Hepatocyte (in vitro differentiated cells): ENCODE data around the gene GRXCR2. TPM values are rescaled to one million over a fixed set of nuclear protein-coding genes. Genes with fewer than 3 reads are reported as not detected.

Source experiments
- DNase-seq: peaks from one replicate; pipeline ENCODE4 v3.0.0-alpha.2; 2016; ENCODE audit warnings: low spot score
- H2AFZ ChIP-seq: fragments of 200-600 bp; sonication (generic); 2 replicates; pipeline ENCODE4 v1.6.0; 2016; ENCODE audit warnings: antibody characterized with exemption, mild to moderate bottlenecking
- H3K27ac ChIP-seq: fragments of 200-600 bp; sonication (generic); 2 replicates; pipeline ENCODE4 v1.5.1; 2016; ENCODE audit warnings: mild to moderate bottlenecking
- H3K27me3 ChIP-seq: fragments of 200-600 bp; sonication (generic); 2 replicates; pipeline ENCODE4 v1.6.1; 2016
- H3K36me3 ChIP-seq: fragments of 200-600 bp; sonication (generic); replicated peaks from 2 replicates; pipeline ENCODE4 v1.5.1; 2016; ENCODE audit warnings: low read depth; ENCODE audit not compliant: insufficient read depth
- H3K4me1 ChIP-seq: fragments of 200-600 bp; sonication (generic); 2 replicates; pipeline ENCODE4 v1.5.1; 2016; ENCODE audit warnings: mild to moderate bottlenecking, moderate library complexity; ENCODE audit not compliant: insufficient read depth
- H3K4me2 ChIP-seq: fragments of 200-600 bp; sonication (generic); 2 replicates; pipeline ENCODE4 v1.6.0; 2016
- H3K4me3 ChIP-seq: fragments of 200-600 bp; sonication (generic); 2 replicates; pipeline ENCODE4 v1.5.1; 2016; ENCODE audit warnings: mild to moderate bottlenecking
- H3K79me2 ChIP-seq: fragments of 200-600 bp; sonication (generic); 2 replicates; pipeline ENCODE4 v1.6.0; 2017; ENCODE audit warnings: mild to moderate bottlenecking
- H3K9me2 ChIP-seq: fragments of 200-600 bp; sonication (generic); replicated peaks from 2 replicates; pipeline ENCODE4 v1.6.0; 2017; ENCODE audit warnings: mild to moderate bottlenecking; ENCODE audit not compliant: insufficient read depth
- H3K9me3 ChIP-seq: fragments of 200-600 bp; sonication (generic); 2 replicates; pipeline ENCODE4 v1.5.1; 2016; ENCODE audit warnings: low read depth, mild to moderate bottlenecking
- H4K20me1 ChIP-seq: fragments of 200-600 bp; sonication (generic); 2 replicates; pipeline ENCODE4 v1.6.0; 2016; ENCODE audit warnings: mild to moderate bottlenecking; ENCODE audit not compliant: insufficient read depth, poor library complexity, severe bottlenecking
- CTCF ChIP-seq: fragments of 200-600 bp; sonication (generic); IDR thresholded peaks from 2 replicates; pipeline ENCODE4 v1.5.1; 2016; ENCODE audit warnings: antibody characterized with exemption, mild to moderate bottlenecking; ENCODE audit not compliant: poor library complexity
- EZH2 ChIP-seq: fragments of 200-600 bp; sonication (generic); IDR thresholded peaks from 2 replicates; pipeline ENCODE4 v1.6.1; 2016; ENCODE audit warnings: antibody characterized with exemption, mild to moderate bottlenecking, borderline replicate concordance
- EZH2phosphoT487 ChIP-seq: fragments of 200-600 bp; sonication (generic); IDR thresholded peaks from one replicate; pipeline ENCODE4 v1.6.1; 2018; ENCODE audit warnings: antibody characterized with exemption, mild to moderate bottlenecking, low read depth, moderate library complexity; ENCODE audit not compliant: unreplicated experiment, severe bottlenecking
- WGBS: methylation state at CpG from one replicate; pipeline ENCODE4 v1.1.6; 2016; ENCODE audit warnings: low lambda C conversion rate; ENCODE audit errors: missing lambda C conversion rate; 5-methylcytosine and 5-hydroxymethylcytosine counted together
- polyA plus RNA-seq: library from polyadenylated mRNA; unstranded; fragments of >200 nt; fragmentation: Nextera tagmentation; extraction: Ambion mirVana; gene quantifications from 2 replicates; pipeline ENCODE4 v1.2.1, GENCODE V29; 2016
- total RNA-seq: library from RNA; depleted of rRNA; stranded (reverse); fragments of >200 nt; gene quantifications from 2 replicates; pipeline ENCODE4 v1.2.3, GENCODE V29; 2014

GRXCR2 gene
- total and polyA plus RNA-seq, 2 experiments from 2014 or later: not detected

- TF ChIP-seq EZH2 (no peak), CTCF (no peak), EZH2phosphoT487 (no peak)
- H3K9me2 ChIP-seq: no peaks in the 10 kb centered on the region
- peak overlapping the region; percentile 79 for H2AFZ ChIP-seq
- no peaks in the 10 kb centered on the region for H3K9me3 ChIP-seq
- no peak overlapping the region for H3K4me3 ChIP-seq
- peak overlapping the region; percentile 73 for H3K4me2 ChIP-seq
- no peak for DNase-seq
- H3K27me3 ChIP-seq: no peaks in the 10 kb centered on the region
- WGBS: 58% methylated on average over 4 of the region's 4 CpGs
- H4K20me1 ChIP-seq: no peaks in the 10 kb centered on the region
- no peaks in the 10 kb centered on the region for H3K79me2 ChIP-seq
- H3K27ac ChIP-seq: peak overlapping the region; percentile 88
- peaks cover 35% of the 10 kb centered on the region for H3K4me1 ChIP-seq
- no peaks in the 10 kb centered on the region for H3K36me3 ChIP-seq
Measured at GRCh38 chr5:145855763-145856267, 17.0 kb downstream of the GRXCR2 start.

- H3K79me2 ChIP-seq: no peaks in the 10 kb centered on the region
- no peaks in the 10 kb centered on the region for H3K36me3 ChIP-seq
- peak overlapping the region; percentile 30 for H3K4me2 ChIP-seq
- WGBS: 72% methylated on average over 2 of the region's 2 CpGs
- no peak overlapping the region for H2AFZ ChIP-seq
- no peaks in the 10 kb centered on the region for H3K9me2 ChIP-seq
- H3K27me3 ChIP-seq: no peaks in the 10 kb centered on the region
- H3K4me1 ChIP-seq: peaks cover 35% of the 10 kb centered on the region
- H3K9me3 ChIP-seq: no peaks in the 10 kb centered on the region
- H3K4me3 ChIP-seq: no peak overlapping the region
- TF ChIP-seq EZH2 (no peak), EZH2phosphoT487 (no peak), CTCF (no peak)
- H3K27ac ChIP-seq: peak overlapping the region; percentile 88
- DNase-seq: peak; percentile 81
- H4K20me1 ChIP-seq: no peaks in the 10 kb centered on the region
Measured at GRCh38 chr5:145854651-145855258, 18.1 kb downstream of the GRXCR2 start.

GRCh38 chr5:145853781-145854376 lies 18.9 kb downstream of the GRXCR2 start:
- TF ChIP-seq CTCF (no peak), EZH2phosphoT487 (no peak), EZH2 (no peak)
- Histone ChIP-seq H3K36me3 (no peaks in the 10 kb centered on the region), H3K4me2 (peak overlapping the region; percentile 30), H2AFZ (no peak overlapping the region), H3K4me1 (peaks cover 28% of the 10 kb centered on the region), H3K79me2 (no peaks in the 10 kb centered on the region), H3K27ac (peak overlapping the region; percentile 81), H3K9me3 (no peaks in the 10 kb centered on the region), H4K20me1 (no peaks in the 10 kb centered on the region), H3K4me3 (no peak overlapping the region), H3K27me3 (no peaks in the 10 kb centered on the region), H3K9me2 (no peaks in the 10 kb centered on the region)
- WGBS: 81% methylated on average over 3 of the region's 3 CpGs
- no peak for DNase-seq
